HCT116 (cell line): ENCODE data around the gene NIF3L1.

ENCODE experiments used
- REST ChIP-seq: IDR thresholded peaks from 2 replicates; pipeline ENCODE4 v1.6.1; 2012; ENCODE audit warnings: low read depth
- YY1 ChIP-seq: IDR thresholded peaks from 2 replicates; pipeline ENCODE4 v1.6.1; 2011; ENCODE audit warnings: low read length, low read depth, moderate library complexity, mild to moderate bottlenecking; ENCODE audit not compliant: insufficient replicate concordance; ENCODE audit errors: extremely low read depth
- ZNF274 ChIP-seq: fragments of 200-500 bp; sonication (Bioruptor generic); IDR thresholded peaks from 2 replicates; pipeline ENCODE4 v1.6.1; 2014; ENCODE audit warnings: mild to moderate bottlenecking, low read depth, low read length, inconsistent platforms

- TF ChIP-seq YY1: no peak
- TF ChIP-seq ZNF274: no peak
- TF ChIP-seq REST: no peak
Observed at GRCh38 chr2:200901459-200902072, 12.4 kb downstream of the NIF3L1 start.
